ENCODE data around the gene UCP3. TPM values are rescaled to one million over a fixed set of nuclear protein-coding genes. Genes with fewer than 3 reads are reported as not detected.

Gene UCP3
- total RNA-seq = 0.50 TPM in 1 of 2 replicates, not detected in the other

DNA sequence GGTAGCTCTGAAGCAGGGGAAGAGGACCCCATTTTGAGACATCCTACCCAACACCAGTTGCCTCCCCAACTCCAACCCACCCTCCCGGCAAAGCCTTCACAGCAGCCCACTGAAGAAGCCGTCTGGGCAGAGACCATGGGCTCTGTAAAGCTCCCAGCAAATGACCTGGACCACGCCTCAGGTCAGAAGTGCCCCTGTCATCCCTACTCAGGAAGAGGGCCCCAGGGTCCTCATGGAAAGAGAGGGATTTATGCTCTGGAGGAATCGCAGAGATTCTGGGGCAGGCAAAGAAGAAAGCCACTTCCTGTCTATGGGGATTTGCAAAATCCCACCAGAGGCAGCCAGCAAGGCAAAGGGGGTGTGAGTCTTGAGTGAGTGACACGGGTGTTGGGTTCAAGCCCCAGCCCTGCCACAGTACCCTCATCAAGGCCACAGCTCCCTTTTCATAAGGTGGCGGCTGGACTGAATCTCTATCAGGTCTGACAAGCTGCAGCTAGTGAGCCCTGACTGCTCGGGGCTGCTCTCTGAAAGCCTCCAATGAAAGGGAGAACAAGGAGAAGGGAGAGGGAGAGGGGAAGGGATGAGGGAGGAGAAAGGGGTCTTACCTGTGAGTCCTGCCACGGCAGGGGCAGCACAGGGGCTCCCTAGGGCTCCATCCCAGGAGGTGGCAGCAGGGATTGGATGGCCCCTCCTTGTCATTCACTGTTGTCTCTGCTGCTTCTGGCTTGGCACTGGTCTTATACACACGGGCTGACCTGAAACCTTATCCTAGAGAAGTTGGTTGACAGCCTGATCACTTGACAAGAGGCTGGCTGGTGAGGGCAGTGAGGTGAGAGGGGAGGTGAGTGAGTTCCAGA is at the start of gene UCP3:
TSS of gene UCP3 (minus strand) at position 713 of the 857 bp plus-strand sequence. CDS start 2,043 bp downstream, outside the sequence.

GRCh38 chr11:73982595-73982989 is 26.3 kb downstream of the UCP3 start, which contains the start of gene UCP2:
TSS of gene UCP2 (minus strand) at chr11:73982843. CDS start at chr11:73978378, 4,465 bp downstream.

DNA sequence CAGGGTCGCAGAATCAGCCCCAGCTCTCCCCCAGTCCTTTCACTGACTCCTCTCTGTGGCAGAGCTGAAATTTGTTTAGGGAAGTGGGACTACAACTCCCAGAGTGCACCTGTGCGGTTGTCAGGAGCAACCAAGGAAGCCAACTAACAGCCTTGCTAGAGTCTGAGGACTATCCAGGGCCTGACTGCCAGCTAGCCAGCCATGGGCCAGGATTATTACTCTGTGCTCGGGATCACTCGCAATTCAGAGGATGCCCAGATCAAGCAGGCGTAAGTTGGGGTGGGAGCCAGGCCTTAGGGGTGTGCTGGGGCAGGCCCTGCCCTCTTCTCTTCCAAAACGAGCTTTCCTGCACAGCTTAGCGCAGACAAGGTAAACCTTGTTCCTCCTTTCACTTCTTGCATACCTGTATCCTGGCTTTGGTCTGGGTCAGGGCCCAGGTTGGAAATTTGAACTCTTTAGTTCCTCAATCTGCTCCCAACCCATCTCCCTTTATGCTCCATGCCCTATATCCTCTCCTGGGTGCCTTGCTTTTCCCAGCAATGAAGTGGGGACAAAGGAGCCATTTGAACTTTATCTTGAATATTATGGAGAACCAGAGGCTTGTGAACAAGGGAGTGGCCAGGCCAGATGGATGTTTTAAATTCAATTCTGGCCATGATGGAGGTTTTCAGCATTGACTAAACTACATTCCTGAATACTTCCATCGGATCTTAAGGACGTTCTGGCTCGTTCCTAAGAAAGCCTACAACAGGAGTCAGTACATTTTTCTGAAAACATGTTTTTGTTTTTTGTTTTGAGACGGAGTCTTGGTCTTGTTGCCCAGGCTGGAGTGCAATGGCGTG is 57.8 kb downstream of the UCP3 start, which contains the start of gene DNAJB13:
TSS of gene DNAJB13 (plus strand) at position 158 of the 842 bp plus-strand sequence. CDS start at position 202, 44 bp downstream.

Other genes with a start within 250 kb of the UCP3 start
- gene RAB6A, start 248.0 kb downstream of the UCP3 start, total RNA-seq = 109 and 115 TPM in 2 replicates
- 17.5 and 25.1 TPM in 2 replicates for gene MRPL48, start 221.2 kb downstream of the UCP3 start, total RNA-seq
- gene COA4, start 132.2 kb downstream of the UCP3 start, total RNA-seq = 58.5 and 64.4 TPM in 2 replicates
- gene PAAF1, start 132.1 kb downstream of the UCP3 start, total RNA-seq = 10.7 and 14.1 TPM in 2 replicates
- gene DNAJB13, start 58.1 kb downstream of the UCP3 start, total RNA-seq = not detected in 2 replicates
- gene UCP2, start 26.2 kb downstream of the UCP3 start, total RNA-seq = 0.50 TPM in 1 of 2 replicates, not detected in the other
- gene C2CD3, start 161.9 kb upstream of the UCP3 start, total RNA-seq = 6.1 and 10.6 TPM in 2 replicates
- 22.3 and 34.2 TPM in 2 replicates for gene PPME1, start 162.2 kb upstream of the UCP3 start, total RNA-seq